Heart left ventricle (tissue), 13 donors: Measurements from ENCODE around the gene PDZD7.

Experiments
- CTCF ChIP-seq, 12 donors: fragments of 200-600 bp; sonication (generic) in 4 of 12; IDR thresholded peaks; one replicate each; pipeline versions ENCODE4 v1.5.0 to v1.8.0; 2018 to 2022; ENCODE audit warnings: antibody characterized with exemption in 12 of 12, mild to moderate bottlenecking in 5 of 12
- POLR2A ChIP-seq, 2 donors: fragments of 450-650 bp; IDR thresholded peaks; one replicate each; pipeline ENCODE4 v1.6.1; 2017; ENCODE audit warnings: antibody characterized with exemption in 2 of 2, mild to moderate bottlenecking in 2 of 2, moderate library complexity in 2 of 2
- donor health status: ischemic (EF 13 %, LVEDD 7.1; RV severe dilation, severe dysfunction).
- donor health status: DM: no; HTN: yes; CAD: no.
- donor health status: DM: no; HTN: no; CAD: no.
- donor health status: ischemic (EF 25% LVEDD 6.9; RV normal size, moderate dysfunction).
- donor health status: ischemic (EF 25% LVEDD 5.7; RV mildly dilated, moderate dysfunction).
- donor health status: ischemic (EF 35%, LVEDD 5.7; RV mildly dilated, moderate dysfunction).
- donor health status: nonischemic (EF 11% LVEDD 7.7; RV severe dilation, severe dysfunction).
- donor health status: DM: yes; HTN: yes; CAD: no.
- donor health status: PGD.
- donor health status: ischemic (EF 29% LVEDD 5.4; RV normal size, mild dysfunction).
- donor health status: nonischemic (EF 23%, LVEDD 6.1; RV moderate dilation, normal function).

GRCh38 chr10:100970914-100971811, 59.8 kb downstream of the PDZD7 start:
- TF ChIP-seq CTCF (IDR thresholded peaks at IDR 0.05): no peak
- no peak for TF ChIP-seq POLR2A (IDR thresholded peaks at IDR 0.05)
